MV-4-11 (cell line): ENCODE data around the gene LRCH3.

Source experiments
- DNase-seq: peaks from one replicate; lab custom pipeline; 2025; lab: John Stamatoyannopoulos, UW

The LRCH3 gene

GRCh38 chr3:197791892-197792647 is 1.0 kb downstream of the LRCH3 start:
- no peak for DNase-seq

- DNase-seq: no peak
These were observed 2.2 kb downstream of the LRCH3 start for GRCh38 chr3:197793247-197793646.

GRCh38 chr3:197794115-197794514 is 3.1 kb downstream of the LRCH3 start:
- no peak for DNase-seq

GRCh38 chr3:197795200-197795599 is 4.1 kb downstream of the LRCH3 start:
- DNase-seq: no peak

GRCh38 chr3:197796087-197796486 is 5.0 kb downstream of the LRCH3 start:
- no peak for DNase-seq

GRCh38 chr3:197798863-197799262 is 7.8 kb downstream of the LRCH3 start:
- DNase-seq: peak; percentile 65

- no peak for DNase-seq
These were observed 9.3 kb downstream of the LRCH3 start for GRCh38 chr3:197800379-197800778.

GRCh38 chr3:197801891-197802778 is 11.1 kb downstream of the LRCH3 start:
- DNase-seq: peak; percentile 85

GRCh38 chr3:197802779-197803459 is 11.9 kb downstream of the LRCH3 start:
- no peak for DNase-seq

GRCh38 chr3:197804511-197804910 is 13.5 kb downstream of the LRCH3 start:
- DNase-seq: no peak

GRCh38 chr3:197807969-197808587 is 17.0 kb downstream of the LRCH3 start:
- DNase-seq: peak; percentile 24

- no peak for DNase-seq
These were observed 18.4 kb downstream of the LRCH3 start for GRCh38 chr3:197809356-197810020.

GRCh38 chr3:197810901-197811300 is 19.8 kb downstream of the LRCH3 start:
- no peak for DNase-seq

- no peak for DNase-seq
These were observed 20.3 kb downstream of the LRCH3 start for GRCh38 chr3:197811343-197811742.

- DNase-seq: no peak
These were observed 23.3 kb downstream of the LRCH3 start for GRCh38 chr3:197814372-197814771.

GRCh38 chr3:197820550-197821335 is 29.7 kb downstream of the LRCH3 start:
- DNase-seq: no peak

GRCh38 chr3:197829397-197830045 is 38.5 kb downstream of the LRCH3 start:
- no peak for DNase-seq

- no peak for DNase-seq
These were observed 39.4 kb downstream of the LRCH3 start for GRCh38 chr3:197830308-197830966.

GRCh38 chr3:197830967-197831313 is 39.9 kb downstream of the LRCH3 start:
- DNase-seq: no peak
